Endothelial cell of umbilical vein (primary cell): ENCODE results near the gene SLC2A8. TPM values are rescaled to one million over a fixed set of nuclear protein-coding genes. Genes with fewer than 3 reads are reported as not detected.

ENCODE experiments used
- BruUV-seq: library from RNA; stranded (reverse); fragments of 400-500 nt; replicated peaks from 2 replicates; lab custom pipeline; 2021; lab: Mats Ljungman, UMichigan
- CTCF ChIA-PET: fragments of 300-600, 350-600 bp; sonication (Branson Sonifier 250); formaldehyde crosslinking; loops from one replicate; lab custom pipeline; 2021; ENCODE audit warnings: antibody characterized with exemption, inconsistent platforms; lab: Charles Lee
- POLR2A ChIA-PET: fragments of 300-600, 350-600 bp; sonication (Branson Sonifier 250); formaldehyde crosslinking; loops from one replicate; lab custom pipeline; 2021; ENCODE audit warnings: antibody characterized with exemption, inconsistent platforms; lab: Charles Lee
- DNase-seq: peaks from one replicate; pipeline ENCODE4 v3.0.0-alpha.2; 2011; ENCODE audit warnings: low read depth, low spot score
- FAIRE-seq: peaks from 2 replicates; lab custom pipeline; 2011; peaks lifted over from hg19 to GRCh38; lab: Jason Lieb, UNC
- H2AFZ ChIP-seq: 2 replicates; pipeline ENCODE4 v1.6.0; 2012; ENCODE audit warnings: low read depth, low read length, control low read depth, inconsistent platforms
- H3K27ac ChIP-seq: 2 replicates; pipeline ENCODE4 v1.5.1; 2011; ENCODE audit warnings: low read depth, mild to moderate bottlenecking, control low read depth, low read length, moderate library complexity; ENCODE audit not compliant: insufficient read depth
- H3K27me3 ChIP-seq, 2 experiments: 2 replicates each; pipeline versions ENCODE4 v1.6.0 to v1.6.1; 2011; ENCODE audit warnings: low read length in 2 of 2, mixed read lengths in 1 of 2; ENCODE audit not compliant: control insufficient read depth in 2 of 2, insufficient read depth in 2 of 2
- H3K36me3 ChIP-seq, 2 experiments: 2 replicates in 1 of 2; 3 replicates in 1 of 2; pipeline ENCODE4 v1.5.1; 2011; ENCODE audit warnings: low read length in 2 of 2, mild to moderate bottlenecking in 1 of 2, moderate library complexity in 1 of 2; ENCODE audit not compliant: control insufficient read depth in 2 of 2, insufficient read depth in 2 of 2; ENCODE audit errors: extremely low read depth in 1 of 2
- H3K4me1 ChIP-seq: 3 replicates; pipeline ENCODE4 v1.5.1; 2011; ENCODE audit warnings: mild to moderate bottlenecking, low read length; ENCODE audit not compliant: control insufficient read depth, insufficient read depth; ENCODE audit errors: extremely low read depth
- H3K4me2 ChIP-seq: 2 replicates; pipeline ENCODE4 v1.6.1; 2011; ENCODE audit warnings: low read length, control low read depth, mixed read lengths; ENCODE audit not compliant: insufficient read depth
- H3K4me3 ChIP-seq, 3 experiments: fragments of 200-600 bp in 1 of 3; sonication (generic), shearing (Covaris generic) in 1 of 3; replicated peaks in 1 of 3; 2 replicates each; pipeline ENCODE4 v1.5.1; 2011 to 2016; ENCODE audit warnings: control low read depth in 3 of 3, low read length in 3 of 3, mild to moderate bottlenecking in 2 of 3, inconsistent platforms in 1 of 3, low read depth in 1 of 3, moderate library complexity in 1 of 3; ENCODE audit not compliant: insufficient read depth in 1 of 3
- H3K79me2 ChIP-seq: 2 replicates; pipeline ENCODE4 v1.6.0; 2012; ENCODE audit warnings: low read length, inconsistent platforms; ENCODE audit not compliant: control insufficient read depth, insufficient read depth
- H3K9ac ChIP-seq: replicated peaks from 2 replicates; pipeline ENCODE3; 2011; ENCODE audit warnings: low read length, control low read depth; ENCODE audit not compliant: insufficient read depth; ENCODE audit errors: extremely low read depth
- H3K9me1 ChIP-seq: replicated peaks from 3 replicates; pipeline ENCODE4 v1.6.0; 2011; ENCODE audit warnings: mild to moderate bottlenecking, low read length; ENCODE audit not compliant: control insufficient read depth, insufficient read depth; ENCODE audit errors: extremely low read depth
- H3K9me3 ChIP-seq: replicated peaks from 2 replicates; pipeline ENCODE4 v1.5.1; 2012; ENCODE audit warnings: low read length, inconsistent platforms; ENCODE audit not compliant: control insufficient read depth, insufficient read depth
- H4K20me1 ChIP-seq: replicated peaks from 2 replicates; pipeline ENCODE3; 2011; ENCODE audit warnings: mild to moderate bottlenecking, low read length; ENCODE audit not compliant: control insufficient read depth, insufficient read depth; ENCODE audit errors: extremely low read depth
- CTCF ChIP-seq, 2 donors: IDR thresholded peaks; 1 replicate in 1 of 2; 2 replicates in 1 of 2; pipeline ENCODE4 v1.5.1; 2011; ENCODE audit warnings: low read length in 2 of 2, mild to moderate bottlenecking in 2 of 2, moderate library complexity in 2 of 2, control low read depth in 1 of 2, inconsistent platforms in 1 of 2, low read depth in 1 of 2; ENCODE audit not compliant: insufficient read depth in 1 of 2; ENCODE audit errors: extremely low read depth in 1 of 2
- EZH2 ChIP-seq: IDR thresholded peaks from 2 replicates; pipeline ENCODE4 v1.6.1; 2012; ENCODE audit warnings: borderline replicate concordance, low read depth, mild to moderate bottlenecking, moderate library complexity, low read length, inconsistent platforms; ENCODE audit not compliant: severe bottlenecking
- FOS ChIP-seq: IDR thresholded peaks from 2 replicates; pipeline ENCODE4 v1.6.1; 2011; ENCODE audit warnings: mild to moderate bottlenecking, low read length, moderate library complexity, borderline replicate concordance; ENCODE audit not compliant: insufficient read depth
- GATA2 ChIP-seq: IDR thresholded peaks from 2 replicates; pipeline ENCODE4 v1.7.0; 2011; ENCODE audit warnings: low read depth, mild to moderate bottlenecking, moderate library complexity, mixed read lengths, low read length; ENCODE audit not compliant: insufficient read length, insufficient read depth
- JUN ChIP-seq: IDR thresholded peaks from 2 replicates; pipeline ENCODE4 v1.6.1; 2011; ENCODE audit warnings: borderline replicate concordance, low read depth; ENCODE audit not compliant: insufficient read length, insufficient read depth
- MAX ChIP-seq: IDR thresholded peaks from 2 replicates; pipeline ENCODE4 v1.6.1; 2011; ENCODE audit not compliant: insufficient read depth, insufficient read length
- MYC ChIP-seq: IDR thresholded peaks from one replicate; pipeline ENCODE4 v1.6.1; 2011; ENCODE audit warnings: mild to moderate bottlenecking, low read depth, low read length
- POLR2A ChIP-seq: IDR thresholded peaks from 2 replicates; pipeline ENCODE4 v1.6.1; 2012; ENCODE audit warnings: low read depth, mild to moderate bottlenecking, control low read depth, low read length
- POLR2AphosphoS5 ChIP-seq: IDR thresholded peaks from 2 replicates; pipeline ENCODE4 v1.6.1; 2012; ENCODE audit warnings: low read depth, mild to moderate bottlenecking, control low read depth, low read length, moderate library complexity; ENCODE audit not compliant: insufficient read depth
- dilution Hi-C: fragments of 300-500 bp; cut with MboI; formaldehyde crosslinking; loops from one replicate; pipeline ENCODE4 v1.15.0; 2019; ENCODE audit warnings: low sequenced_read_pairs; ENCODE audit not compliant: extremely low pct_ligation_motif_present
- intact Hi-C: fragments of 100-400 bp; cut with micrococcal nuclease; formaldehyde crosslinking; loops from one replicate; pipeline ENCODE4 v1.10.0; 2022
- polyA plus RNA-seq, 4 experiments: library from polyadenylated mRNA; depleted of rRNA in 3 of 4; stranded (reverse) in 3 of 4; unstranded in 1 of 4; fragments of >200 nt; gene quantifications; 2 replicates each; pipeline versions ENCODE4 v1.2.1 to v1.2.3, GENCODE V29; 2011 to 2012; ENCODE audit warnings: missing spikeins in 1 of 4
- total RNA-seq: library from RNA; stranded (reverse); gene quantifications from 2 replicates; pipeline ENCODE4 v1.2.3, GENCODE V29; 2021

The SLC2A8 gene
- total and polyA plus RNA-seq, 2 donors (not counting 3 experiments of a cell fraction or from before 2014, with no cell fraction given) = 19.3 to 26.1 TPM

- Histone ChIP-seq H2AFZ (no peak overlapping the region), H3K27me3 (no peaks in the 10 kb centered on the region), H3K79me2 (peaks cover 34% of the 10 kb centered on the region), H3K9me3 (peaks cover 3% of the 10 kb centered on the region), H3K9ac (no peak overlapping the region), H3K9me1 (no peaks in the 10 kb centered on the region), H3K4me1 (peaks cover 19% of the 10 kb centered on the region), H4K20me1 (no peaks in the 10 kb centered on the region), H3K36me3 (peaks cover 36 to 41% of the 10 kb centered on the region in 2 experiments), H3K27ac (no peak overlapping the region), H3K4me3 (no peak overlapping the region), H3K4me2 (no peak overlapping the region)
- CTCF ChIA-PET = interaction anchor here (1.2 to 1.3 kb wide), 2 partner anchors 23 to 51 kb away, joined by 3 read pairs; partner anchors contain the start of genes SLC2A8 and ZNF79
- dilution Hi-C loops (no loop called here), intact Hi-C loops (no loop called here)
- TF ChIP-seq FOS = no peak
- no peak for TF ChIP-seq GATA2
- TF ChIP-seq POLR2A = no peak
- no peak for TF ChIP-seq MYC
- TF ChIP-seq MAX = no peak
- TF ChIP-seq JUN = no peak
- no peak for TF ChIP-seq POLR2AphosphoS5
- TF ChIP-seq EZH2 = no peak
- no peak for TF ChIP-seq CTCF (IDR thresholded peaks at IDR 0.05; ENCODE audit: extremely low read depth in 1 of 2, insufficient read depth in 1 of 2, low read depth in 1 of 2, low read length in 2 of 2)
- POLR2A ChIA-PET = interaction anchor here (1.0 kb wide), 1 partner anchor 26 kb away, joined by 3 read pairs; no protein-coding TSS in a partner anchor
- DNase-seq (no peak), FAIRE-seq (no peak)
- no TSS peak for BruUV-seq
Measured at GRCh38 chr9:127447416-127448111, 50.6 kb downstream of the SLC2A8 start.
